ENCODE data around the gene SDHAF2. TPM values are rescaled to one million over a fixed set of nuclear protein-coding genes. Genes with fewer than 3 reads are reported as not detected.

SDHAF2 gene
- total RNA-seq, 1 experiment from 2014 or later, result 30.1 TPM

- H3K27me3 Mint-ChIP-seq (ENCODE audit: insufficient read depth, unreplicated experiment), result peaks cover 11% of the 10 kb centered on the region
- H3K4me1 Mint-ChIP-seq (ENCODE audit: insufficient read depth, unreplicated experiment), result no peaks in the 10 kb centered on the region
- no peak overlapping the region for H3K27ac Mint-ChIP-seq (ENCODE audit: low read depth, unreplicated experiment)
- CTCF ChIA-PET, result interaction anchor here (1.2 to 9.0 kb wide), 4 partner anchors 33 to 157 kb away, joined by 6 to 142 read pairs (median 52); no protein-coding TSS in a partner anchor
- intact Hi-C loops (cut with micrococcal nuclease), result loop anchor here (10.0 kb wide), 1 partner anchor 254 kb away; no protein-coding TSS in a partner anchor
- H3K4me3 Mint-ChIP-seq (ENCODE audit: unreplicated experiment), result no peak overlapping the region
- no peaks in the 10 kb centered on the region for H3K36me3 Mint-ChIP-seq (ENCODE audit: insufficient read depth, unreplicated experiment)
- BruUV-seq (replicated peaks), result no TSS peak
- POLR2A ChIA-PET, result interaction anchor here (0.7 kb wide), 1 partner anchor 16 kb away, joined by 3 read pairs; no protein-coding TSS in a partner anchor
- no peak for TF ChIP-seq CTCF (IDR thresholded peaks at IDR 0.05; ENCODE audit: unreplicated experiment)
- H3K9me3 Mint-ChIP-seq (ENCODE audit: unreplicated experiment), result no peaks in the 10 kb centered on the region
- DNase-seq (ENCODE audit: unreplicated experiment), result no peak
These were observed 50.5 kb downstream of the SDHAF2 start for GRCh38 chr11:61480261-61480993.

- BruUV-seq (replicated peaks), result no TSS peak
- ChIA-PET POLR2A (interaction anchor here (0.7 kb wide), 1 partner anchor 16 kb away, joined by 3 read pairs; no protein-coding TSS in a partner anchor), CTCF (interaction anchor here (1.2 to 9.0 kb wide), 4 partner anchors 33 to 156 kb away, joined by 6 to 142 read pairs (median 52); no protein-coding TSS in a partner anchor)
- Mint-ChIP-seq H3K27ac (ENCODE audit: low read depth, unreplicated experiment) (no peak overlapping the region), H3K27me3 (ENCODE audit: insufficient read depth, unreplicated experiment) (peaks cover 11% of the 10 kb centered on the region), H3K4me3 (ENCODE audit: unreplicated experiment) (no peak overlapping the region), H3K4me1 (ENCODE audit: insufficient read depth, unreplicated experiment) (no peaks in the 10 kb centered on the region), H3K36me3 (ENCODE audit: insufficient read depth, unreplicated experiment) (peaks cover 2% of the 10 kb centered on the region), H3K9me3 (ENCODE audit: unreplicated experiment) (no peaks in the 10 kb centered on the region)
- DNase-seq (ENCODE audit: unreplicated experiment), result no peak
- intact Hi-C loops (cut with micrococcal nuclease), result loop anchor here (10.0 kb wide), 1 partner anchor 254 kb away; no protein-coding TSS in a partner anchor
- no peak for TF ChIP-seq CTCF (IDR thresholded peaks at IDR 0.05; ENCODE audit: unreplicated experiment)
These were observed 51.0 kb downstream of the SDHAF2 start for GRCh38 chr11:61480994-61481335.

GRCh38 chr11:61481806-61482205 lies 51.9 kb downstream of the SDHAF2 start:
- Mint-ChIP-seq H3K27ac (ENCODE audit: low read depth, unreplicated experiment) (no peak overlapping the region), H3K4me3 (ENCODE audit: unreplicated experiment) (no peak overlapping the region), H3K36me3 (ENCODE audit: insufficient read depth, unreplicated experiment) (peaks cover 6% of the 10 kb centered on the region), H3K27me3 (ENCODE audit: insufficient read depth, unreplicated experiment) (peaks cover 11% of the 10 kb centered on the region), H3K9me3 (ENCODE audit: unreplicated experiment) (no peaks in the 10 kb centered on the region), H3K4me1 (ENCODE audit: insufficient read depth, unreplicated experiment) (no peaks in the 10 kb centered on the region)
- ChIA-PET POLR2A (no interaction called here), CTCF (interaction anchor here (0.5 to 9.0 kb wide), 9 partner anchors 9 to 155 kb away, joined by 3 to 142 read pairs (median 5); no protein-coding TSS in a partner anchor)
- DNase-seq (ENCODE audit: unreplicated experiment), result no peak
- intact Hi-C loops (cut with micrococcal nuclease), result loop anchor here (10.0 kb wide), 1 partner anchor 253 kb away; no protein-coding TSS in a partner anchor
- TF ChIP-seq CTCF (IDR thresholded peaks at IDR 0.05; ENCODE audit: unreplicated experiment), result no peak
- BruUV-seq (replicated peaks), result no TSS peak

GRCh38 chr11:61482513-61482912 lies 52.6 kb downstream of the SDHAF2 start:
- intact Hi-C loops (cut with micrococcal nuclease), result loop anchor here (10.0 kb wide), 1 partner anchor 252 kb away; no protein-coding TSS in a partner anchor
- Mint-ChIP-seq H3K27ac (ENCODE audit: low read depth, unreplicated experiment) (no peak overlapping the region), H3K36me3 (ENCODE audit: insufficient read depth, unreplicated experiment) (peaks cover 6% of the 10 kb centered on the region), H3K27me3 (ENCODE audit: insufficient read depth, unreplicated experiment) (peaks cover 11% of the 10 kb centered on the region), H3K4me3 (ENCODE audit: unreplicated experiment) (no peak overlapping the region), H3K4me1 (ENCODE audit: insufficient read depth, unreplicated experiment) (no peaks in the 10 kb centered on the region), H3K9me3 (ENCODE audit: unreplicated experiment) (no peaks in the 10 kb centered on the region)
- peak; percentile 63 for TF ChIP-seq CTCF (IDR thresholded peaks at IDR 0.05; ENCODE audit: unreplicated experiment)
- ChIA-PET CTCF (interaction anchor here (0.5 to 9.0 kb wide), 10 partner anchors 9 to 155 kb away, joined by 3 to 142 read pairs (median 5); no protein-coding TSS in a partner anchor), POLR2A (interaction anchor here (0.6 kb wide), 1 partner anchor 119 kb away, joined by 3 read pairs; no protein-coding TSS in a partner anchor)
- no peak for DNase-seq (ENCODE audit: unreplicated experiment)
- no TSS peak for BruUV-seq (replicated peaks)
